Stomach (tissue), 9 donors: ENCODE results near the gene ADAM12. TPM values are rescaled to one million over a fixed set of nuclear protein-coding genes. Genes with fewer than 3 reads are reported as not detected.

ENCODE experiments used
- DNase-seq, 2 donors: peaks; one replicate each; pipeline versions ENCODE4 v3.0.0 to v3.0.0-alpha.2; 2013 to 2019
- H3K27ac ChIP-seq, 5 donors: fragments of 200-600 bp in 4 of 5; sonication (generic) in 4 of 5; one replicate each; pipeline ENCODE4 v1.5.1; 2013 to 2019; ENCODE audit warnings: mild to moderate bottlenecking in 1 of 5, moderate library complexity in 1 of 5
- H3K27me3 ChIP-seq, 3 donors: fragments of 200-600 bp; sonication (generic); one replicate each; pipeline ENCODE4 v1.5.1; 2017 to 2019; ENCODE audit warnings: mixed run types in 1 of 3
- H3K36me3 ChIP-seq, 4 donors: fragments of 200-600 bp; sonication (generic); 1 replicate in 3 of 4; 2 replicates in 1 of 4; pipeline ENCODE4 v1.5.1; 2016 to 2019
- H3K4me1 ChIP-seq, 4 donors: fragments of 200-600 bp; sonication (generic); one replicate each; pipeline ENCODE4 v1.5.1; 2016 to 2019
- H3K4me3 ChIP-seq, 4 donors: fragments of 200-600 bp; sonication (generic) in 3 of 4; one replicate each; pipeline ENCODE4 v1.5.1; 2016 to 2019; ENCODE audit warnings: mild to moderate bottlenecking in 1 of 4
- H3K9me3 ChIP-seq, 4 donors: fragments of 200-600 bp; sonication (generic); one replicate each; pipeline ENCODE4 v1.5.1; 2016 to 2019
- CTCF ChIP-seq, 7 experiments: fragments of 450-650 bp in 4 of 7; fragments of 200-600 bp in 3 of 7; sonication (generic) in 3 of 7; IDR thresholded peaks; one replicate each; pipeline ENCODE4 v1.5.1; 2016 to 2019; ENCODE audit warnings: antibody characterized with exemption in 7 of 7, control low read depth in 2 of 7, mild to moderate bottlenecking in 1 of 7
- EP300 ChIP-seq: sonication (generic); formaldehyde crosslinking; IDR thresholded peaks from one replicate; pipeline ENCODE4 v1.6.1; 2017; ENCODE audit warnings: antibody characterized with exemption
- POLR2A ChIP-seq, 4 donors: fragments of 450-650 bp; IDR thresholded peaks; one replicate each; pipeline ENCODE4 v1.6.1; 2016; ENCODE audit warnings: antibody characterized with exemption in 4 of 4, control low read depth in 2 of 4, mild to moderate bottlenecking in 1 of 4, moderate library complexity in 1 of 4
- POLR2AphosphoS5 ChIP-seq, 3 donors: sonication (generic); formaldehyde crosslinking; IDR thresholded peaks; one replicate each; pipeline ENCODE4 v1.6.1; 2016; ENCODE audit warnings: antibody characterized with exemption in 3 of 3
- WGBS, 5 donors: extraction: QIAGEN DNeasy Blood & Tissue Kit in 3 of 5; methylation state at CpG; one replicate each; pipeline versions ENCODE4 v1.1.5 to v1.1.7; 2013 to 2018; 5-methylcytosine and 5-hydroxymethylcytosine counted together
- intact Hi-C: fragments of 100-400 bp; cut with DNase I; formaldehyde crosslinking; loops from one replicate; pipeline ENCODE4 v1.15.1; 2023; ENCODE audit warnings: low total_unique reads
- polyA plus RNA-seq, 3 donors: library from polyadenylated mRNA; stranded (reverse); fragments of 200-250 nt; gene quantifications; one replicate each; pipeline ENCODE4 v1.2.3, GENCODE V29; 2013
- total RNA-seq, 5 donors: library from RNA; depleted of rRNA; stranded (reverse); fragments of >200 nt; gene quantifications; one replicate each; pipeline versions ENCODE4 v1.1.0 to v1.2.3, GENCODE V29; 2014 to 2016
- donor health status: healthy with polysubstance abuse.
- donor health status: Bipolar disorder and iron deficiency.
- donor health status: healthy.

The ADAM12 gene
- total and polyA plus RNA-seq, 8 donors: 0.03 to 6.4 (median 0.50) TPM; not detected in 3

- intact Hi-C loops: no loop called here
Observed at GRCh38 chr10:126156012-126156411, 232.3 kb downstream of the ADAM12 start.

GRCh38 chr10:126155528-126155927 lies 232.7 kb downstream of the ADAM12 start:
- WGBS, 5 donors: 29 to 61% (median 57%) methylated on average over 3 of the region's 3 CpGs

More at GRCh38 chr10:126156012-126156411, 232.3 kb downstream of the ADAM12 start:
- Histone ChIP-seq H3K27me3 (peaks cover 0 to 16% (median 0%) of the 10 kb centered on the region in 3 donors), H3K4me3 (no peak overlapping the region), H3K4me1 (no peaks in the 10 kb centered on the region), H3K9me3 (peaks cover 0 to 5% (median 2%) of the 10 kb centered on the region in 4 donors), H3K36me3 (no peaks in the 10 kb centered on the region), H3K27ac (no peak overlapping the region)
- 49 to 68% (median 55%) methylated on average over 7 of the region's 7 CpGs for WGBS, 5 donors
- TF ChIP-seq POLR2A (IDR thresholded peaks at IDR 0.05) (no peak), CTCF (IDR thresholded peaks at IDR 0.05) (no peak), EP300 (no peak), POLR2AphosphoS5 (IDR thresholded peaks at IDR 0.05) (no peak)
- DNase-seq: no peak

GRCh38 chr10:126153711-126154628 lies 234.3 kb downstream of the ADAM12 start:
- Histone ChIP-seq H3K27ac (no peak overlapping the region), H3K36me3 (no peaks in the 10 kb centered on the region), H3K4me3 (no peak overlapping the region), H3K4me1 (no peaks in the 10 kb centered on the region), H3K9me3 (peaks cover 0 to 13% (median 6%) of the 10 kb centered on the region in 4 donors), H3K27me3 (peaks cover 0 to 16% (median 0%) of the 10 kb centered on the region in 3 donors)
- intact Hi-C loops: no loop called here
- no peak for DNase-seq
- 57 to 80% (median 66%) methylated on average over 2 of the region's 2 CpGs for WGBS, 5 donors
- TF ChIP-seq POLR2AphosphoS5 (IDR thresholded peaks at IDR 0.05): no peak
- TF ChIP-seq CTCF (IDR thresholded peaks at IDR 0.05): no peak
- TF ChIP-seq POLR2A (IDR thresholded peaks at IDR 0.05): no peak
- TF ChIP-seq EP300: no peak

More at GRCh38 chr10:126155528-126155927, 232.7 kb downstream of the ADAM12 start:
- no peaks in the 10 kb centered on the region for H3K36me3 ChIP-seq
- peaks cover 0 to 16% (median 0%) of the 10 kb centered on the region in 3 donors for H3K27me3 ChIP-seq
- H3K4me3 ChIP-seq: no peak overlapping the region
- no peaks in the 10 kb centered on the region for H3K4me1 ChIP-seq
- DNase-seq: no peak
- H3K27ac ChIP-seq: no peak overlapping the region
- intact Hi-C loops: no loop called here
- TF ChIP-seq CTCF (IDR thresholded peaks at IDR 0.05) (no peak), EP300 (no peak), POLR2A (IDR thresholded peaks at IDR 0.05) (no peak), POLR2AphosphoS5 (IDR thresholded peaks at IDR 0.05) (no peak)
- H3K9me3 ChIP-seq: peaks cover 0 to 10% (median 4%) of the 10 kb centered on the region in 4 donors

GRCh38 chr10:126147866-126148587 lies 240.2 kb downstream of the ADAM12 start:
- intact Hi-C loops: no loop called here
- no peak for TF ChIP-seq POLR2AphosphoS5 (IDR thresholded peaks at IDR 0.05)
- no peak for TF ChIP-seq POLR2A (IDR thresholded peaks at IDR 0.05)
- no peak for TF ChIP-seq CTCF (IDR thresholded peaks at IDR 0.05)
- TF ChIP-seq EP300: no peak
- no peaks in the 10 kb centered on the region for H3K36me3 ChIP-seq
- no peak overlapping the region for H3K4me3 ChIP-seq
- no peak overlapping the region for H3K27ac ChIP-seq
- H3K9me3 ChIP-seq: peaks cover 0 to 13% (median 6%) of the 10 kb centered on the region in 4 donors
- no peaks in the 10 kb centered on the region for H3K27me3 ChIP-seq
- WGBS, 5 donors: 52 to 64% (median 60%) methylated on average over 7 of the region's 7 CpGs
- H3K4me1 ChIP-seq: no peaks in the 10 kb centered on the region
- peak in 1 of 2 donors; percentile 36 for DNase-seq
